CD14-positive monocyte (primary cell): ENCODE measurements around the gene URB1. TPM values are rescaled to one million over a fixed set of nuclear protein-coding genes. Genes with fewer than 3 reads are reported as not detected.

Experiments used
- DNase-seq, 3 donors: peaks; one replicate each; pipeline ENCODE4 v3.0.0-alpha.2; 2011 to 2022
- H2AFZ ChIP-seq: 2 replicates; pipeline ENCODE4 v1.6.0; 2012; ENCODE audit warnings: mild to moderate bottlenecking, low read depth, low read length, inconsistent platforms; ENCODE audit not compliant: insufficient read depth, poor library complexity, severe bottlenecking
- H3K27ac ChIP-seq, 2 donors: 1 replicate in 1 of 2; 2 replicates in 1 of 2; pipeline ENCODE4 v1.5.1; 2012 to 2013; ENCODE audit warnings: low read length in 2 of 2, control low read depth in 1 of 2, inconsistent platforms in 1 of 2, low read depth in 1 of 2, mild to moderate bottlenecking in 1 of 2
- H3K27me3 ChIP-seq, 2 donors: one replicate each; pipeline versions ENCODE4 v1.6.0 to v1.6.1; 2011 to 2013; ENCODE audit warnings: low read length in 2 of 2; ENCODE audit not compliant: control insufficient read depth in 2 of 2, insufficient read depth in 2 of 2
- H3K36me3 ChIP-seq, 2 donors: replicated peaks in 1 of 2; 1 replicate in 1 of 2; 2 replicates in 1 of 2; pipeline versions ENCODE4 v1.5.1 to v1.6.1; 2012 to 2013; ENCODE audit warnings: low read length in 2 of 2, control low read depth in 1 of 2, inconsistent platforms in 1 of 2, mild to moderate bottlenecking in 1 of 2; ENCODE audit not compliant: insufficient read depth in 2 of 2, control insufficient read depth in 1 of 2
- H3K4me1 ChIP-seq, 2 donors: 1 replicate in 1 of 2; 2 replicates in 1 of 2; pipeline versions ENCODE4 v1.5.1 to v1.6.1; 2012 to 2013; ENCODE audit warnings: low read length in 2 of 2, control low read depth in 1 of 2, inconsistent platforms in 1 of 2, mild to moderate bottlenecking in 1 of 2, moderate library complexity in 1 of 2; ENCODE audit not compliant: insufficient read depth in 2 of 2, control insufficient read depth in 1 of 2
- H3K4me2 ChIP-seq: replicated peaks from 2 replicates; pipeline ENCODE3; 2012; ENCODE audit warnings: low read length, moderate library complexity, mild to moderate bottlenecking; ENCODE audit not compliant: poor library complexity, severe bottlenecking; ENCODE audit errors: extremely low read depth
- H3K4me3 ChIP-seq, 3 experiments: fragments of 200-600 bp in 1 of 3; sonication (generic) in 1 of 3; replicated peaks in 1 of 3; 1 replicate in 2 of 3; 2 replicates in 1 of 3; pipeline ENCODE4 v1.5.1; 2011 to 2013; ENCODE audit warnings: low read length in 3 of 3, mild to moderate bottlenecking in 3 of 3, control low read depth in 2 of 3, low read depth in 2 of 3, inconsistent platforms in 1 of 3, moderate library complexity in 1 of 3
- H3K79me2 ChIP-seq: 2 replicates; pipeline ENCODE4 v1.6.0; 2012; ENCODE audit warnings: mild to moderate bottlenecking, control low read depth, inconsistent platforms, low read length, moderate library complexity; ENCODE audit not compliant: insufficient read depth
- H3K9ac ChIP-seq: 2 replicates; pipeline ENCODE4 v1.6.0; 2017; ENCODE audit warnings: low read length, mild to moderate bottlenecking; ENCODE audit not compliant: insufficient read depth, poor library complexity, severe bottlenecking
- H3K9me3 ChIP-seq, 2 donors: replicated peaks in 1 of 2; 1 replicate in 1 of 2; 2 replicates in 1 of 2; pipeline versions ENCODE4 v1.5.1 to v1.6.1; 2012 to 2013; ENCODE audit warnings: low read length in 2 of 2, control low read depth in 1 of 2; ENCODE audit not compliant: control insufficient read depth in 1 of 2, insufficient read depth in 1 of 2
- H4K20me1 ChIP-seq: 2 replicates; pipeline ENCODE4 v1.6.0; 2012; ENCODE audit warnings: mild to moderate bottlenecking, low read length, control low read depth, moderate library complexity; ENCODE audit not compliant: insufficient read depth
- H3K27ac Mint-ChIP-seq, 7 donors: one replicate each; pipeline ENCODE4 v1.8.0; 2020; ENCODE audit warnings: mild to moderate bottlenecking in 7 of 7, mixed read lengths in 7 of 7, moderate library complexity in 6 of 7, inconsistent platforms in 2 of 7
- H3K27me3 Mint-ChIP-seq, 3 donors: one replicate each; pipeline ENCODE4 v1.8.0; 2021 to 2022; ENCODE audit warnings: low read depth in 3 of 3, mild to moderate bottlenecking in 3 of 3, mixed read lengths in 3 of 3, moderate library complexity in 3 of 3, inconsistent platforms in 1 of 3
- H3K36me3 Mint-ChIP-seq, 2 donors: one replicate each; pipeline ENCODE4 v1.8.0; 2020; ENCODE audit warnings: mixed read lengths in 2 of 2, inconsistent platforms in 1 of 2, mild to moderate bottlenecking in 1 of 2
- H3K4me1 Mint-ChIP-seq: one replicate; pipeline ENCODE4 v1.8.0; 2020; ENCODE audit warnings: mild to moderate bottlenecking, mixed read lengths
- H3K4me3 Mint-ChIP-seq, 2 donors: one replicate each; pipeline ENCODE4 v1.8.0; 2020; ENCODE audit warnings: mild to moderate bottlenecking in 2 of 2, mixed read lengths in 2 of 2, moderate library complexity in 1 of 2
- H3K9me3 Mint-ChIP-seq, 7 donors: one replicate each; pipeline ENCODE4 v1.8.0; 2020 to 2022; ENCODE audit warnings: mixed read lengths in 7 of 7, mild to moderate bottlenecking in 6 of 7, moderate library complexity in 6 of 7, inconsistent platforms in 2 of 7
- CTCF ChIP-seq: fragments of 200-600 bp; IDR thresholded peaks from one replicate; pipeline ENCODE4 v1.8.0; 2022; ENCODE audit warnings: antibody characterized with exemption, mild to moderate bottlenecking
- WGBS: methylation state at CpG from one replicate; pipeline ENCODE4 v1.1.5; 2013; ENCODE audit warnings: missing lambda C conversion rate; ENCODE audit not compliant: insufficient coverage; 5-methylcytosine and 5-hydroxymethylcytosine counted together
- intact Hi-C, 2 donors: fragments of 100-400 bp; cut with micrococcal nuclease; formaldehyde crosslinking; loops; one replicate each; pipeline versions ENCODE4 v1.15.0 to v1.15.1; 2023
- polyA plus RNA-seq, 3 donors: library from polyadenylated mRNA; depleted of rRNA in 1 of 3; unstranded in 2 of 3; stranded (reverse) in 1 of 3; fragments of 300-500 nt in 2 of 3; fragments of >200 nt in 1 of 3; fragmentation: Illumina TruSeq in 2 of 3; gene quantifications; 1 replicate in 2 of 3; 2 replicates in 1 of 3; pipeline ENCODE4 v1.2.3, GENCODE V29; 2012 to 2021

URB1 gene
- polyA plus RNA-seq, 3 donors, result 0.25 to 2.4 (median 0.47) TPM

GRCh38 chr21:32413015-32413504 lies 20.2 kb upstream of the URB1 start:
- Mint-ChIP-seq H3K4me1 (peaks cover 17% of the 10 kb centered on the region), H3K36me3 (peaks cover 0 to 3% of the 10 kb centered on the region in 2 donors)
- H3K9ac ChIP-seq, result peak overlapping the region; percentile 73

More at GRCh38 chr21:32413015-32413504, 20.2 kb upstream of the URB1 start:
- Histone ChIP-seq H3K9me3 (no peaks in the 10 kb centered on the region), H2AFZ (peak overlapping the region; percentile 97), H3K4me2 (peak overlapping the region; percentile 94), H3K4me3 (peak overlapping the region; percentile 37 to 95 (median 79)), H4K20me1 (no peaks in the 10 kb centered on the region), H3K79me2 (no peaks in the 10 kb centered on the region), H3K4me1 (peaks cover 14 to 19% of the 10 kb centered on the region in 2 donors), H3K36me3 (no peaks in the 10 kb centered on the region), H3K27ac (no peak overlapping the region), H3K27me3 (peaks cover 0 to 8% of the 10 kb centered on the region in 2 donors)
- H3K27me3 Mint-ChIP-seq, result peaks cover 15 to 23% (median 16%) of the 10 kb centered on the region in 3 donors
- peak overlapping the region; percentile 86 to 92 for H3K4me3 Mint-ChIP-seq
- intact Hi-C loops, result loop anchor here in 1 of 2 donors (5.0 kb wide), 1 partner anchor 149 kb away; no protein-coding TSS in a partner anchor
- 2% methylated on average over 16 of the region's 32 CpGs for WGBS
- no peak for DNase-seq
- H3K9me3 Mint-ChIP-seq, result no peaks in the 10 kb centered on the region
- no peak for TF ChIP-seq CTCF
- H3K27ac Mint-ChIP-seq, result peak overlapping the region in 2 of 7 donors; percentile 6 to 80
